HG02759 (cell line): Measurements from ENCODE around the gene CNOT10.
"Not testable (repeated sequence)": the region's sequence is repeated elsewhere in the genome, so short reads cannot be mapped to it uniquely, and the experiment has no call there.

Experiments used
- ATAC-seq: cut with Tn5 transposase; IDR thresholded peaks from one replicate; pipeline ENCODE4 v1.9.1; 2021; ENCODE audit warnings: mild to moderate bottlenecking, moderate library complexity; ENCODE audit not compliant: unreplicated experiment

CNOT10 gene

DNA sequence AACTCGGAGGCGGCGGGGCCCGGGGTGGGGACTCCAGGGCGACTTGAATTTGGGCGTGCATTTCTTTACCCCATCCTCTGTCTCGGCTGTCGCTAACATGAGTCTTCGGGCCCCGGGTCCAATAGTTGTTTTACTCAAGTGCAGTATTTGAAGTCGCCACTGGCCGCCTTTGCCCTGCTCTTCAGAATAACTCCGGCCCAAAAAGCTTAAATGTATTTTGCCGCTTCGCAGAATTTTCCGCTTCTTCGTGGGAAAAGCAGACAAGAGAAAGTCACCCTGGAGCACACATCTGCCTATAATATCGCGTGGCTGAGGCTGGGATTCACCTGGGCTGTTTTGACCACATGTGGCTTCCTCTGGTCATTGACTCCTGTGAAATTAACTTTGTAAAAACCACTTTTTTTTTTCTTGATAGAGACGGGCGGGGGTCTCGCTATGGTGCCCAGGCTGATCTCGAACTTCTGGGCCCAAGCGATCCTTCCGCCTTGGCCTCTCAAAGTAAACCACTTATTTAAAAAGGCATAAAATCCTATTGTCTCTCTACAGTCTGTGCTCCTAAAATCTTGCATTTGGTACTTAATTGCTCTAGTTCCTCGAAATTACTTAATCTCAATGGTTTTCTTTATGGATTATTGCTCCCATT, 676 bp downstream of the CNOT10 start:
- no peak for ATAC-seq

DNA sequence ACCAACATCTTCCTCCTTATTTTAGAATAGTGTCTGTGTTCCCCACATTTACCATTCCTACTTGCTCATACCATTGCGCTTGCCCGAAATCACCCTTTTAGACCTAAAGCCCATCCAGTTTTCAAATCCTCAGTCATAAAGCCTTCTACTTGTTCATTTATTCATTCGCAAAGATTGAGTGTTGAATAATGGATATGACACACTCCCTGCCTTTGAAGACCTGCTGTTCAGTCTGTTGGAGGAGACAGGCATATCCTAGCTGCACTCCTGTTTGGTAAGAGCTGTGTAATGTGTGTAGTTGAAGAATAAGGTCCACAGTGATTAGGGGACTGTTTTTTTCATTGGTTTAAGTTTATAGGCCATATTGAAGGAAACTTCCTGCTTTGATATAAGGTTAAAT, 1.7 kb downstream of the CNOT10 start:
- ATAC-seq = no peak

DNA sequence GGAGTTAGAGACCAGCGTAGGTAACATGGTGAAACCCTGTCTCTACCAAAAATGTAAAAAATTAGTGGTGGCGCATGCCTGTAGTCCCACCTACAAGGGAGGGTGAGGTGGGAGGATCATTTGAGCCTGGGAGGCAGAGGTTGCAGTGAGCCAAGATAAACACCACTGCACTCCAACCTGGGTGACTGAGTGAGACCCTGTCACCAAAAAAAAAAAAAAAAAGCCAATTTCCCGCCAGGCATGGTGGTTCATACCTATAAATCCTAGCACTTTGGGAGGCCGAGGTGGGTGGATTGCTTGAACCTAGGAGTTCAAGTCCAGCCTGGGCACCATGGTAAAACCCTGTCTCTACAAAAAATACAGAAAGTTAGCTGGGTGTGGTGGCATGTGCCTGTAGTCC, 6.9 kb downstream of the CNOT10 start:
- ATAC-seq = no peak

DNA sequence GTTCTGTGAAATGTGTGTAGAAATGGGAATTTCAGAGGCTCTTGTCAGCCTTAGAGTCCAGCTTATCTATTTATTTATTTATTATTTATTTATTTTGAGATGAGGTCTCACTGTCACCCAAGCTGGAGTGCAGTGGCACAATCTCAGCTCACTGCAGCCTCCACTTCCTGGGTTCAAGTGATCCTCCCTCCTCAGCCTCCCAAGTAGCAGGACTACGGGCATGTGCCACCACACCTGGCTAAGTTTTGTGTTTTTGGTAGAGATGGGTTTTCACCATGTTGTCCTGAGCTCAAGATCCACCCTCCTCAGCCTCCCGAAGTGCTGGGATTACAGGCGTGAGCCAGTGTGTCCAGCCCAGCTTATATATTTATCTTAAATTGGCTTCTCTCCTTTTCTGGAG, 11.5 kb downstream of the CNOT10 start:
- no peak for ATAC-seq

DNA sequence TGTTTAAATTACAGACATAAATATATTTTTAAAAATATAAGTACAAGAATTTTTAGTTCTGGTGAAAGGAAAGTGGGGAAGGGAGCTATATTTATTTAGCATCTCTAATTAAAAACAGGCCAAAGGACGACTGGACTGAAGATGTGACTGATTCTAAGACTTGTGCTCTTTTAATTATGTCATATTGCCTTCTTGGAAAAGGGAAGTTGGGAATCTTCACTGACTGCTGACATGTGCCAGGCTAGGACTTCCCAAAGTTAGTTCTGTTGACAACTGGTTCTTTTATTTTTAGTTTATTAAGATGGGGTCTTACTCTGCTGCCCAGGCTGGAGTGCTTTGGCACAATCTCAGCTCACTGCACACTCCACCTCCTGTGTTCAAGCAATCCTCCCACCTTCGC, 13.5 kb downstream of the CNOT10 start:
- ATAC-seq = no peak

DNA sequence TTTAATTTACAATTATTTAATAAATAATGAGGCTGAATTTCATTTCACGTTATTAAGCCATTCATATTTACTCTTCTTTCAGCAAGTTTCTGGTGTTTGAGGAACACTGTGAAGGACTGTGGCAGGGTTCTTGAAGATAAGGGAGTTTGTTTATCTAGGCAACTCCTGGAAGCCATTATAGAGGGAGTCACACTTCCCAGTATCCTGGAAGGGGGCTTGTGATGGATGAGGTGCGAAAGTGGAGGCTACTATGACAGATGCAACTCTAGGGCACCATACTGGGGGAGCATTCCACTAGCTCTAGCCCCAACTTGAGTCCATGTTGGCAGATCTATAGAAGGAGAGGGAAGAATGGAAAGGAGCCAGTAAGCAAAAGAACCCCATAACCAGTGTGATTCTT, 14.4 kb downstream of the CNOT10 start:
- ATAC-seq = no peak

DNA sequence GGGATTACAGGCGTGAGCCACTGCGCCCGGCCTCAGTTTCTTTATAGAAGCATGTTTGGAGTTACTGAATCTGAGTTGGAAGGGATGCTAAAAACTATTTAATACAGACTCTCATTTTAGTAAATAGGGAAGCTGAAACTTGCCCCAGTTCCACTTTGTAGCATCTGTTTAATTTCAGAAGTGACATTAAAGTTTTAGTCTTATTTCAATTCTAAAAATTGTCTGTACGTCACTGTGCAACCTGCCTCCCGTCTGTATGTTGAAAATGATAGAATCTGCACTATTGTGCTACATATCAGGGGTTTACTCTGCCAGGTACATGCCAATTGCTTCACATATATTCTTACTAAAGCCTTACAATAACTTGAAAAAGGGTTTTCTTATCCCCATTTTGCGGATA, 15.3 kb downstream of the CNOT10 start:
- no peak for ATAC-seq

DNA sequence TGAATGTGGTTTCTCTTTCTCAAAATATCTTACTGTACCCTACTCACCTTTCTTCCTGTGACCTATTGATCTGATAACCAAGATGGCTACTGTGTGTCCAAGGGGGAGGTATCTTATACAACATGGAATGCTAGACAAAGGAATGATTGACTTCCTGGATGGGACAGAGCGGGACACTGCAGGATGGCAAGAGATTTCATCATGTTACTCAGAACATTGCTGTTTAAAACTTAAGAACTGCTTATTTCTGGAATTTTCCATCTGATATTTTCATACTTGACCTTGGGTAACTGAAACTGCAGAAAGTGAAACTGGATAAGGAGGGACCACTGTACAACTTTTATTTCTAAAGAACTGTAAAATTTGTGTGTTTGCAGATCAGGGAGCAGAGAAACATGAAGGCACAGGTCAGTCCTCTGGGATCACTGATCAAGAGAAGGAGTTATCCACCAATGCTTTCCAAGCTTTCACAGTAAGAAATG, 18.5 kb downstream of the CNOT10 start:
- no peak for ATAC-seq

DNA sequence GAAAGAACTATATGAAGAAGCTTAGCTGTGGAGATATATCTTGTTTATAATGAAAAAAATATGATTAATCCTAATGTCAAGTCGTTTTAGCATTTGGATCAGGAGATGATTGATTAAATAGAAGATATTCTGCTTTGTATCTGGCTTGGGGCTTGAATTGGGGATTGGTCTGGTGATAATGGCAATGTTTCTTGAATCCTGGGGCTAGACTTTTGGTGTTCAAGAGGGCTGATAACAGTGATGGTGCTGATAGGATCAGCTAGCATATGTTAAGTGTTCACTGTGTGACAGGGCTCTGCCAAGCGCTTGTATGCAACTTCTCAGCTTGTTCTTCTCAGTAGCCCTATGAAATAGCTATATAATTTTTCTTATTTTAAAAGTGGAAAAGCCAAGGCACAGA, 20.2 kb downstream of the CNOT10 start:
- no peak for ATAC-seq

DNA sequence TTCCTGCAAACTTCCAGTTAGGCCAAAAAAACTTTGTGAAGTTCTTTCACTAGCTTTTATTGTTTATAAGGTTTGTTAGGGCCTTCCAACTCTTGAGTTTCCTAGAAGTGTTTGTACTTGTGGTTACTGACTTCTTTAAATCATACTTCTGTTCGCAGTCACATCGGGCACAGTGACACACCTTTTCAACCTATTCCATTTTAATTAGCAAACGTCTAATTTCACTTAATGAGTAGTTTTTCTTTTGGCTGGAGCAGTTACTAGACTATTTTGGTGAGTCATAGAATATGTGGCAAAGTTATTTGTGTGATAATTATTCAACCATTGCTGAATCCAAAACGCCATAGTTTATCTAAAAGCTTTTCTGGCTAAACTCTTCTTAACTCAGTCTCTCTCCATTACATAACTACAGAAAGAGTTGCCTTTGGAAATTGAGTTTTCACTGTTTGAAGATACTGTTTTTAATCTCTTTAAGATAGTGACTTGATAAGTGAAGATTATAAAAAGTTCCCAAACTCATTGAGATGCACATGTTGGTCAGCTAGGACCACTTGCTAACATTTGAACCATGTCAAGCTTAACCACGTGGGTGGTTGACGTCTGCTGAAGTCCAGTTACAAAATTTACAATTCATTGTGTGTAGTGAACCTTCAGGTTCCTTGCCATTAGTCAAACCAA, 21.5 kb downstream of the CNOT10 start:
- ATAC-seq = no peak

DNA sequence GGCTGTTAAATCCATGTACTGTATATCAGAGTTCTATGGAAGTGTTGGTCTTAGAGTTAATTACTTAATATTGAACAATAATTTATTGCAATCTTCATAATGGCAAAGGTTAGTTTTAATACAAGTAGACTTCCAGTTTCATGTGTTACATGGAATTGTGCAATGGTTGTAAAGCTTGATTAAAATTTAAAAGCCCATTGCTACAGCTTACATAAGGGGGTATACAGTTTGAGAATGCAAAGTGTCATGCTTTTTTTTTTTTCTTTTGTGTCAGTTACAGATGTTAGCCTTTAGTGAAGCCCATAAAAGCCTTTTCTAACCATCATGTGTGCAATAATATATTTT, 22.0 kb downstream of the CNOT10 start:
- ATAC-seq = no peak

DNA sequence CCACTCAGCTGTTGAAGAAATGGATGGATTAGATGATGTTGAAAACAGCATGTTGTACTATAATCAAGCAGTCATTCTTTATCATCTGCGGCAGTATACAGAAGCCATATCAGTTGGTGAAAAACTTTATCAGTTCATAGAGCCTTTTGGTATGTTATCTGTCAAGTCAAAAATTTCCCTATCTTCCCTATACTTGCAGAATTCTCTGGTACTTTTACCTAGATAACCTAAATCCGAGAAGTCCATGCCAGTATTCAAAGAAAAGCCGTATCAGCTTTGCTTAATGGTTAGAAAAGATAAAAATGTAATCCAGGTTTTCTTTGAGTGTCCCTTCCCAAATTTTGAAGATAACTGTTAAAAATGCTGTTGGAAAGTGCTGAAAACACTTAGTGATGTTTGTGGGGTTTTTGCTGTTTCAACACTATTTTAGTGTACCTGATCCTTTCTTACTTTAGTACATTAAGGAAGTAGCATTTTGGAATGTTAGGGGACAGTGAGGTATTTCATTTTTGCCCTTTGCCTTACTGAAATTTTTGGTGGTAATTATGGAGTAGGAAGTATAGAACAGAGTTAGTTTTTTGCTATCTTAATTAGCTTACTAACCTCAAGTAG, 23.8 kb downstream of the CNOT10 start:
- ATAC-seq = no peak

DNA sequence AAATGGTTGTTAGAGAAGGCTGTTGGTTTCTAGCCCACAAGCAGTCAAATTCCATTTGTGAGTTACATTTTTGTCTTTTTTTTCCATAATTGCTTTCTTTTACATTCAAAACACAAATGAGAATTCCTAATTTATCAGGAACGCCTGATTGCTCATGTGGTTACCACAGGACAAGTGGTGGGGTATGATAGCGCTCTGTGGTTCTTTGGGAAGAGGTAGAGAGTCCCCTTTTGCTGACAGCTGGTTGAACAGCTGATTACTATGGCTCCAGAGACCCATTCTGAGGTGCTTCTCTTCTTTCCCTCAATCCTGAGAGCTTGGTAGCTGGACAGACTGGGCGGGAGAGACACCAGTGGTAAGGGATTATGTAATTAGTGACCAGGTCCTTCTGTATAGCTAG, 24.4 kb downstream of the CNOT10 start:
- no peak for ATAC-seq

DNA sequence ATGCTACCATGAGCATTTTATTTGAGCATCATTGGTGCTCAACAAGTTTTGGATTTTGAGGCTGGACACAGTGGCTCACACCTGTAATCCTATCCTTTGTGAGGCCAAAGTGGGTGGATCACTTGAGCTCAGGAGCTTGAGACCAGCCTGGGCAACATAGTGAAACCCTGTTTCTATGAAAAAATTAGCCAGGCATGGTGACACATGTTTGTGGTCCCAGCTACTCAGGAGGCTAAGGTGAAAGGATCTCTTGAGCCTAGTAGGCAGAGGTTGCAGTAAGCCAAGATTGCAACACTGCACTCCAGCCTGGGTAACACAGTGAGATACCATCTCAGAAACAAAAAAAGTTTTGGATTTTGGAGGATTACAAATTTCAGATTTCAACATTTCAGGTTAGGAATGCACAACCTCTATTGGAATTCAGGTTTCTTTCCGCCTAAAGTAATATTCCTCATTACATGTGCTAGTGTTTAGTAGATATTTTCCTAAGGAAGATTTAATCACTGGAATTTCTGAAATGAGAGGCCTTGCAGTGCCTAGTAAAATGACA, 27.6 kb downstream of the CNOT10 start:
- ATAC-seq = no peak

DNA sequence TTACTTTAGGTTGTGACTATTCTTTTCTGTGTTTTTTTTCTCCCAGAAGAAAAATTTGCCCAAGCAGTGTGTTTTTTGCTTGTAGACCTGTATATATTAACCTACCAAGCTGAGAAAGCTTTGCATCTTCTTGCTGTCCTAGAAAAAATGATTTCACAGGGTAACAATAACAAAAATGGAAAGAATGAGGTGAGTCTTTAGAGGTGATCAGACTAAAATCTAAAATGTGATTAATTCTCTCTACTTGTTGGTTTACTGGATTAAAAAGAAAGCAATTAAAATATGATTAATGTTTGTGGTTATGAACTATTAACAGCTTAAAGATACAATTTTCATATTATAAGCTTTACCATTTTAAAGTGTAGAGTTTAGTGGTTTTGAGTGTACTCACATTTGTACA, 28.2 kb downstream of the CNOT10 start:
- no peak for ATAC-seq

DNA sequence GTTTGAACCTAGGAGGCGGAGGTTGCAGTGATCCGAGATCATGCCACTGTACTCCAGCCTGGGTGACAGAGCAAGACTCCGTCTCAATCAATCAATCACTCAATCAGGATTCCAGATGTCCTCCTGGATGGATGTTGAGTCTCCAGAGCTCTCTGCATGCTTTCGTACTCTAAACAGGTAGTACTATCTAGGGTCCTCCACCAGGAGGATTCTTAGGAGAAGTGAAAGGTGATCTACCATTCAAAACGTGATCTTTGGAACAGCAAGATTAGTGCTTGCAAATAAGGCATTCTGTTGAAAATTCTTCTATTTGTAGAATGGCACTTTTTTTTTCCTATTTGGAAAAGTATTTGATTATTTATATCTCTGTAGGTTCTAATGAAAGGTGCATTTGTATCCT, 34.3 kb downstream of the CNOT10 start:
- no peak for ATAC-seq

DNA sequence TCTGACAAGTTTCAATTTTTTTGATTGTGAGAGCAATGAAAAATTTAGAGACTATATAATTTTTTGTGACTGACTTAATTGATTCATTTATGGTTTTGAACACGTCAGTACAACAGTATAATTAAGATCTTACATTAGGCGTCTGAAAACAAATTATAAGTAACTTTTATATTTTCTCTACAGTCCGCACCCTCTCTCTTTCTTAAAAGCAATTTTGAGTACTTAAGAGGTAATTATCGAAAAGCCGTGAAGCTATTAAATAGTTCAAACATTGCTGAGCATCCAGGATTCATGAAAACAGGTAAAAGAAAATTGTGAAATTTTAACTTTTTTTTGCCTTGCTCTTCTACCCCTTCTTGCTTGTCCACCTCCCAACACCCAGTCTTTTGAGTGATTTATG, 34.9 kb downstream of the CNOT10 start:
- ATAC-seq = no peak

DNA sequence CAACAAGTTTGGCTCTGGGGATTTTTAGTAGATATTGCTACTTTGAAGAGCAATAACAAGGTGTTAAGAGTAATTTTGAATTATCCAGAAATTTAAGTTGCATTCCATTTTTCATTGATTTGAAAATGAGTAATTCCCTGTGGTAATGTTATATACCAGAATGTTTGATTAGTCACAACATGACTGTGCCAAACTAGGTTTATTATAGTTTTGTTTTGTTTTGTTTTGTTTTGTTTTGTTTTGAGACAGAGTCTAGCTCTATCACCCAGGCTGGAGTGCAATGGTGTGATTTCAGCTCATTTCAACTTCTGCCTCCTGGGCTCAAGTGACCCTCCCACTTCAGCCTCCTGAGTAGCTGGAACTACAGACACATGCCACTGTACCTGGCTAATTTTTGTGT, 40.7 kb downstream of the CNOT10 start:
- ATAC-seq = no peak

DNA sequence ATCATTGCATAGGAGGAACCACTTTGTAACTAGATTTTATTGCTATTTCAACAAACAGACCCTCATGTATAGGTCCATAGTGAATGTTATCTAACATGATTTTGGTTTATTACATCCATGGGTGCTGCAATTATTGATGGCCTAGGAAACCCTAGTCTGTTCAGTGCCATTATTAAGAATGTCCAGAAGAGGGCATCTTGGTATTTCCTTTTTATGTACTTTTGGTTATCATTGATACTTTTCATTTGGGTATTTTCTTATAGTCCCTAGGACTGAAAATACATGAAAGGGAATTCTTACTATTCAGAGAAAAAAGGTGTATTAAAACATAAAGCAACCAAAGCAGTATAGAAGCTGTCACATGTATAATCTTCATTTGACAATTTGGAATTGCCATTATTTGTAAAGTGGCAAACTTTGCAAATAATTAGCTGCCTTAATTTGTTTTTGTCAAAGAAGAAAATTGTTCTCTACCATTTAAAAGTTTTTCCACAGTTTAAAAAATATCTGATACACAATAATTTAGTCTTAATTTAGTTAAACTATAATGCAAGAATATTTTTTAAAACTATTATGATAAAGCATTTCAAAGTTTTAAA, 48.7 kb downstream of the CNOT10 start:
- ATAC-seq = no peak

DNA sequence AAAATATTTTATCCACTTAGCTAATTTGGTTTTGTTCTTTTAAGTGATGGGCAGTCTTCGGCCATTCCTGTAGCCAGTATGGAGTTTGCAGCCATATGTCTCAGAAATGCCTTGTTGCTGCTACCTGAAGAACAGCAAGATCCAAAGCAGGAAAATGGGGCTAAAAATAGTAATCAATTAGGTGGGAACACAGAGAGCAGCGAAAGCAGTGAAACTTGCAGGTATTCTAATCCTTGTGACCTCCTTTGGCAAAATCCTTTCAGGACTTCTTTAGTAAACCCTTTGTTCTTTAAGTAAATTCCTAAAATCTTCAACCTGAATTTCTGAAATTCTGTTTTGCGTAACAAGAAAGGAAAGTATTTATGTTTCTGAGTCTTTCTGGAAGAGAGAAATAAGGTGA, 49.8 kb downstream of the CNOT10 start:
- no peak for ATAC-seq

DNA sequence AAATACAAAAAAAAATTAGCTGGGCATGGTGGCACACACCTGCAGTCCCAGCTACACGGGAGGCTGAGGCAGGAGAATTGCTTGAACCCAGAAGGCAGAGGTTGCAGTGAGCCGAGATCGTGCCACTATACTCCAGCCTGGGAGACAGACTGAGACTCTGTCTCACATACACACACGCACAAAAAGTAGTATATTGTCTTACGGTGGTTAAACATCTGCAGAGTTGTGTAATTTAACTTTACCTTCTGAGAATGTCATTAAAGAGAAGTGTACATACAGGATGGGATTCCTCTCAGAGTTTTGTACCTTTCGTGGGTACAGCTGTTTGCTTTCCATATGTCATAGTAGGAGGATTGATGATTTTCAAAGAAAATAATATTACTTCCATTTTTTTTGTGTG, 58.5 kb downstream of the CNOT10 start:
- ATAC-seq = not testable (repeated sequence)

DNA sequence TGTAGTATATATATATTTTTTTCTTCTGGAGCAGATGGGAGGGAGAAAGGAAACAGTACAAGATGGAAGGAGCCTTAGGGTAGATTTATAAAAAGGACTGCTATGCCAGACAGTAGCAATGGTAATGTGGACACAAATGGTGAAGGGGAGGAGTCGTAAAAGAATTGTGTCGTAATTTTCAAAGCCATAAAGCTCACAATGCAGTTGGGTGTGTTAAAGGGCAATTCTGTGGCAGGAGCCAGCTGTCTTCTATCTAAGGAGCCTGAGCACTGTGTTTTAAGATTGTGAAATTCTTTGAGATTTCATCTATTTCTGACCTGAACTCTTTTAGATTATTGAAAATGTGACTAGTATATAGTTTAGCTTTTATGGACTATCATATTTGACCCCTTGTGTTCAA, 58.9 kb downstream of the CNOT10 start:
- ATAC-seq = no peak
